ENCODE results near the gene UCKL1. TPM values are rescaled to one million over a fixed set of nuclear protein-coding genes. Genes with fewer than 3 reads are reported as not detected.

Gene UCKL1
- total RNA-seq, 1 donor from 2014 or later = 95.4 TPM

DNA sequence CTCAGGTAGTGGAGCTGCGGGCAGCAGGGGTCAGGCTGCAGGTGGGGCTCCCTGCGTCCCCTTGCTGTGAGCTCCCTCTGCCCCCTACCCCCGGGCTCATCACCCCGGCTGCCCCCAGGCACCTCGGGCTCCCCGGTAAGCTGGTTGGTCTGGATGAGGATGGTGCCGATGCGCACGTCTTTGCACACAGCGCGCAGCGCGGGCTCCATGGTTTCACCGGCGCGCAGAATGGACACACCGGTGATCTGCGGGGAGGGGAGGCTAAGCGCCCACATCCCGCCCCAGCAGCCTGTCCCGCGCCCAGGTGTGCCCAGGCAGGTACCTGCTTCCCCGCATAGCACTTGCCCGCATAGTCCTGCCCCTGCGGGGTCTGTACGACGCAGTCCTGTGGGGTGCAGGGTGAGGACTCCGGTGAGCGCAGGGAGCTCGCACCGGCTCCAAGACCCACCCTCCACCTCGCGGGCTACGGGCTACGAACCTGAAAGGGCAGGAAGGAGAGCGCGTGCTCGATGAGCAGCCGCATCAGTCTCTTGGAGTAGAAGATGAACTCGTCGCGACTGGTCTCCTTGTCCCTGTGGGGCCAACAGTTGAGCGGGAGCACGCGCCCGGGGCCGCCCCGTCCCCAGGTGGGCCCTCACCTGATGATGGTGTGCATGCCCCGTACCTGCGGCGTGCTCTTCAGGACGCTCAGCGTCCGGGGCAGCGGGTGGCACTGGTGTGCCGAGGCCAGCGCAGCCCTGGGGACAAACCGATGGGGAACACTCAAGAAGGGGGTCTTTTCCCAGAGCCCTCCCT is 15.5 kb downstream of the UCKL1 start:
- H3K4me3 ChIP-seq = no peak overlapping the region
- intact Hi-C loops (cut with DNase I) = no loop called here
- H3K36me3 ChIP-seq = peaks cover 50 to 78% of the 10 kb centered on the region in 2 donors
- H3K4me1 ChIP-seq = no peaks in the 10 kb centered on the region
- H3K27ac ChIP-seq = no peak overlapping the region
- H3K27me3 ChIP-seq = no peaks in the 10 kb centered on the region
- DNase-seq (ENCODE audit: low spot score in 2 of 2) = no peak
- no peaks in the 10 kb centered on the region for H3K9me3 ChIP-seq
- TF ChIP-seq, protein P1, sequence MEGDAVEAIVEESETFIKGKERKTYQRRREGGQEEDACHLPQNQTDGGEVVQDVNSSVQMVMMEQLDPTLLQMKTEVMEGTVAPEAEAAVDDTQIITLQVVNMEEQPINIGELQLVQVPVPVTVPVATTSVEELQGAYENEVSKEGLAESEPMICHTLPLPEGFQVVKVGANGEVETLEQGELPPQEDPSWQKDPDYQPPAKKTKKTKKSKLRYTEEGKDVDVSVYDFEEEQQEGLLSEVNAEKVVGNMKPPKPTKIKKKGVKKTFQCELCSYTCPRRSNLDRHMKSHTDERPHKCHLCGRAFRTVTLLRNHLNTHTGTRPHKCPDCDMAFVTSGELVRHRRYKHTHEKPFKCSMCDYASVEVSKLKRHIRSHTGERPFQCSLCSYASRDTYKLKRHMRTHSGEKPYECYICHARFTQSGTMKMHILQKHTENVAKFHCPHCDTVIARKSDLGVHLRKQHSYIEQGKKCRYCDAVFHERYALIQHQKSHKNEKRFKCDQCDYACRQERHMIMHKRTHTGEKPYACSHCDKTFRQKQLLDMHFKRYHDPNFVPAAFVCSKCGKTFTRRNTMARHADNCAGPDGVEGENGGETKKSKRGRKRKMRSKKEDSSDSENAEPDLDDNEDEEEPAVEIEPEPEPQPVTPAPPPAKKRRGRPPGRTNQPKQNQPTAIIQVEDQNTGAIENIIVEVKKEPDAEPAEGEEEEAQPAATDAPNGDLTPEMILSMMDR (IDR thresholded peaks at IDR 0.05) = no peak

DNA sequence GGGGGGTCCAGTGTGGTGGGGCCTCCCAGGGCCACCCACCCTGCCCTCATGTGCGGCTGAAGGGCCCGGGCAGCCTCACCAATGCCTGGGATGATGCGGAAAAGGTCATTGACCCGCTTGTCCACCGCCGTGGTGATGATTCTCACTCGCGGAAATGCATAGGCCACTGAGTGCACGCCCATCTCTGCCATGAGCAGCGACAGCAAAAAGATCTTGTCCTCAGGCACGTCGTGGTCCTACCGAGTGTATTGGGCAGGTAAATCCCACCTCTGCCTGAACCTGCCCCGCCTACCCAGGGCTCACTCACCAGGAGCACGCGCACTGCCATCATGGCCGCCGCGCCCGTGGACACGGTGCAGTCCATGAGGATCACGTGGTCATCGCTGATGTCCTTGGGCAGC is 16.1 kb downstream of the UCKL1 start:
- Histone ChIP-seq H3K4me3 (no peak overlapping the region), H3K36me3 (peaks cover 49 to 78% of the 10 kb centered on the region in 2 donors), H3K9me3 (no peaks in the 10 kb centered on the region), H3K4me1 (no peaks in the 10 kb centered on the region), H3K27ac (no peak overlapping the region), H3K27me3 (no peaks in the 10 kb centered on the region)
- no peak for DNase-seq (ENCODE audit: low spot score in 2 of 2)
- TF ChIP-seq, protein P1 (IDR thresholded peaks at IDR 0.05) = no peak
- intact Hi-C loops (cut with DNase I) = no loop called here

DNA sequence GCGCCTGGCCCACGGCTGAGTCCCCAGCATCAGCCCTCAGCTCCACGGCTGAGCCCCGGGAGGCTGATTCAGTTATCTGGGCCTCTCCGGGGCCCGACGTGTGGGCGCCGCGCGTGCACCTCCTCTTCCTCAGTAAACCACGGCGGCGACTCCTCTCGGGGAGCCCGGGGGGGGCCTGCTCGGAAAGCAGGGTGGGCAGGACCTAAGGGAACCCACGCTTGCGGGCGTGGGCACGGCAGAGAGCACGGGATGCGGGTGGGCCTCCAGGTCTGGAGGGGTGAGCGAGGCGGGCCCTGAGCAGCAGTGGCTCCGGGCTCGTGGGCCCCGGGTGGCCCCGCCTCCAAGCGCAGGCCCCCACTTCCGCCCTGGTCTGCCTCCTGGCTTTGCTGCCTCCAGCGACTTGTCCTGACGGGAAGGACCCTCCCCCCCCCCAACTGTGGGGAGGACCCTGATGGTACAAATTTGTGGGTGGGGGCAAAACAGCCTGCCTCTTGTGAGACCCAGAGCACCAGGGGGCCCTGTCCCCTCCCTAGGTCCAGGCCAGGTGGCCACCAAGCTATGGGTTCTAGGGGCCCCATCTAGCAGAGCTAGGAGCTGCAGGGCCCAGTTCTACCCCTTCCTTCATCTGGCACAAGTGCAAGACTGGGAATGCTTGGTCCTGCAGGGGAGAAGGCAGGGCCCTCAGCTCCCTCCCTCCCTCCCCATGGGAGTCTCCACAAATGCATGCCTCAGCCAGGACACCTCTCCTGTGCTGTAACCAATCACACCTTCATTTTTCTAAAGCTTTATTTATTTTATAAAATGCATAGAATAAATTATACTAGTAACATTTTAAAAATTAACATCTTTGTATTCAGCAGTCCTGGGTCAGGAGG is 16.9 kb downstream of the UCKL1 start:
- Histone ChIP-seq H3K4me3 (no peak overlapping the region), H3K9me3 (no peaks in the 10 kb centered on the region), H3K36me3 (peaks cover 46 to 76% of the 10 kb centered on the region in 2 donors), H3K4me1 (no peaks in the 10 kb centered on the region), H3K27ac (no peak overlapping the region), H3K27me3 (no peaks in the 10 kb centered on the region)
- DNase-seq (ENCODE audit: low spot score in 2 of 2) = no peak
- intact Hi-C loops (cut with DNase I) = no loop called here
- TF ChIP-seq, protein P1 (IDR thresholded peaks at IDR 0.05) = no peak

DNA sequence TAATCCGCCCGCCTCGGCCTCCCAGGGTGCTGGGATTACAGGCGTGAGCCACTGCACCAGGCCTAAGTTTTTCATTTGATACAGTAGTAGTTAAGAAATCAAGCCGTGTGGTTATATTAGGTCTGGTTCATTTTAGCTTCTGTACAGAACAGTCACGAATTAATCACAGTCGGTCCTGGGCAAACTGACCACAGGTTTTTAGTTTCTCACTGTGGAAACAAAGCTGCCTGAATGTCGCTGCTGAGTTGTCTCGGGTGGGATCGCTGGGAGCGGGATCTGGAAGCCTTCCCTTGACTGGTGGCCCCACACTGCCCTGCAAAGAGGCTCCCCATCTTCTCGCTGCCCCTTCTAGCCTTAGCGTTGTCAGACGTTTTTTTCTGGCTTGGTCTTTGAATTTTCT is 18.6 kb downstream of the UCKL1 start:
- Histone ChIP-seq H3K27ac (no peak overlapping the region), H3K4me1 (no peaks in the 10 kb centered on the region), H3K9me3 (no peaks in the 10 kb centered on the region), H3K27me3 (no peaks in the 10 kb centered on the region), H3K36me3 (peaks cover 38 to 65% of the 10 kb centered on the region in 2 donors), H3K4me3 (no peak overlapping the region)
- intact Hi-C loops (cut with DNase I) = no loop called here
- DNase-seq (ENCODE audit: low spot score in 2 of 2) = no peak
- TF ChIP-seq, protein P1 (IDR thresholded peaks at IDR 0.05) = no peak

DNA sequence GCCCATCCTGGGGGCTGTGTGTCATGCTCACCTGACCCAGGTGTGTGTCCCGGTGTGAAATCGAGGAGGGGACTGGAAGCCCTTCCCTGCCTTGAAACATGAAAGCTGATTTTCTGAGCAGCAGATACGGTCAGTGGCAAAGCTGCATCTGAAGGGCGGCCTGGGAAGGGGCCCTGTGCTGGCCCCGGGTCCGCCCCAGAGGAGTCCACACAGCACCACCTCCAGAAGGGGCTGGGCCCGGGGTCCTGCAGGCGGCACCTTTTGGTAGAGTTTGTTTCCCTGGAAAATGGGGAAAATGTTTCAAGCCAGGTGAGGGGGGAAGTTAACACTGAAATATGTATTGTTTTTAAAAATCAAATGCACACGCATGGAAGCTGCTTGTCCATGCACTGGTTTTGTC is 20.8 kb downstream of the UCKL1 start:
- H3K27ac ChIP-seq = no peak overlapping the region
- no peaks in the 10 kb centered on the region for H3K9me3 ChIP-seq
- intact Hi-C loops (cut with DNase I) = no loop called here
- TF ChIP-seq, protein P1 (IDR thresholded peaks at IDR 0.05) = no peak
- H3K36me3 ChIP-seq = peaks cover 51 to 77% of the 10 kb centered on the region in 2 donors
- no peak overlapping the region for H3K4me3 ChIP-seq
- no peaks in the 10 kb centered on the region for H3K4me1 ChIP-seq
- no peak for DNase-seq (ENCODE audit: low spot score in 2 of 2)
- H3K27me3 ChIP-seq = no peaks in the 10 kb centered on the region

All from ascending aorta (tissue), 2 donors.